Measurements from ENCODE around the gene PAWR. TPM values are rescaled to one million over a fixed set of nuclear protein-coding genes. Genes with fewer than 3 reads are reported as not detected.

PAWR gene
- total and polyA plus RNA-seq, 2 experiments from 2014 or later: 149 to 180 TPM

DNA sequence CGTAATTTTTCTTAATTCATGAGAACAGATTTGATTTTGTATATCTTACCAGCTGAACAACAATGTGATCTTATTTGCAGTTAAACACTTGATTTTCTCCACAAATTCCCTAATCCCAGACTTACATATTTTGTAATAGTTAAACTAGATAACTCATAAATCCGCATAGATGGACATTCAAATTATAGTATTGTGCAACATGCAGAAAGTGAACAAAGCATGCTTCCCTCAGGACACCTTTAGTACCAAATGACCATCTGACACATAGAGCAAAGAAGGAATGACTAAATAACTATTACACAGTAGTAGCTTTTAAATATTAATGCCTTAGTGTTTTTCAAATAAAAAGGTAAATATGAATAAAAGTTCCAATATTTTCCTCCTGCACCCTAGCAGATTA lies 88.9 kb downstream of the PAWR start:
- H2AFZ ChIP-seq: no peak overlapping the region
- no peaks in the 10 kb centered on the region; the same call in 1 of the 2 replicates for H3F3A ChIP-seq (replicated peaks; ENCODE audit: low read depth)
- no peak overlapping the region for H3K4me2 ChIP-seq
- no peak for ATAC-seq
- no peaks in the 10 kb centered on the region for H3K27me3 ChIP-seq (ENCODE audit: insufficient read depth)
- H3K9me2 ChIP-seq (ENCODE audit: insufficient read depth): no peaks in the 10 kb centered on the region
- no peak overlapping the region for H3K27ac Mint-ChIP-seq
- peaks cover 21% of the 10 kb centered on the region; the same call in 2 of the 3 replicates for H3K4me1 Mint-ChIP-seq
- no peak overlapping the region for H3K27ac ChIP-seq (ENCODE audit: low read depth)
- peaks cover 10% of the 10 kb centered on the region; the same call in 1 of the 2 replicates for H4K20me1 ChIP-seq (replicated peaks; ENCODE audit: insufficient read depth)
- TF ChIP-seq EZH2phosphoT487 (IDR thresholded peaks at IDR 0.05; ENCODE audit: unreplicated experiment) (no peak), JUNB (IDR thresholded peaks at IDR 0.05; ENCODE audit: unreplicated experiment) (no peak), STAT1 (IDR thresholded peaks at IDR 0.05; ENCODE audit: unreplicated experiment) (no peak), CREB1 (CRISPR knock-in tag; IDR thresholded peaks at IDR 0.05; ENCODE audit: low read depth) (no peak), ZNF331 (CRISPR knock-in tag; IDR thresholded peaks at IDR 0.05; ENCODE audit: low read depth) (no peak), POLR2AphosphoS5 (IDR thresholded peaks at IDR 0.05; ENCODE audit: low read depth) (no peak), NANOG (IDR thresholded peaks at IDR 0.05; ENCODE audit: borderline replicate concordance) (no peak), EZH2 (IDR thresholded peaks at IDR 0.05; ENCODE audit: low read depth, unreplicated experiment) (no peak), ZNF114 (CRISPR knock-in tag; IDR thresholded peaks at IDR 0.05) (no peak)
- TF ChIP-seq, protein P1, sequence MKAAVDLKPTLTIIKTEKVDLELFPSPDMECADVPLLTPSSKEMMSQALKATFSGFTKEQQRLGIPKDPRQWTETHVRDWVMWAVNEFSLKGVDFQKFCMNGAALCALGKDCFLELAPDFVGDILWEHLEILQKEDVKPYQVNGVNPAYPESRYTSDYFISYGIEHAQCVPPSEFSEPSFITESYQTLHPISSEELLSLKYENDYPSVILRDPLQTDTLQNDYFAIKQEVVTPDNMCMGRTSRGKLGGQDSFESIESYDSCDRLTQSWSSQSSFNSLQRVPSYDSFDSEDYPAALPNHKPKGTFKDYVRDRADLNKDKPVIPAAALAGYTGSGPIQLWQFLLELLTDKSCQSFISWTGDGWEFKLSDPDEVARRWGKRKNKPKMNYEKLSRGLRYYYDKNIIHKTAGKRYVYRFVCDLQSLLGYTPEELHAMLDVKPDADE (IDR thresholded peaks at IDR 0.05): no peak
- TF ChIP-seq, protein P2, sequence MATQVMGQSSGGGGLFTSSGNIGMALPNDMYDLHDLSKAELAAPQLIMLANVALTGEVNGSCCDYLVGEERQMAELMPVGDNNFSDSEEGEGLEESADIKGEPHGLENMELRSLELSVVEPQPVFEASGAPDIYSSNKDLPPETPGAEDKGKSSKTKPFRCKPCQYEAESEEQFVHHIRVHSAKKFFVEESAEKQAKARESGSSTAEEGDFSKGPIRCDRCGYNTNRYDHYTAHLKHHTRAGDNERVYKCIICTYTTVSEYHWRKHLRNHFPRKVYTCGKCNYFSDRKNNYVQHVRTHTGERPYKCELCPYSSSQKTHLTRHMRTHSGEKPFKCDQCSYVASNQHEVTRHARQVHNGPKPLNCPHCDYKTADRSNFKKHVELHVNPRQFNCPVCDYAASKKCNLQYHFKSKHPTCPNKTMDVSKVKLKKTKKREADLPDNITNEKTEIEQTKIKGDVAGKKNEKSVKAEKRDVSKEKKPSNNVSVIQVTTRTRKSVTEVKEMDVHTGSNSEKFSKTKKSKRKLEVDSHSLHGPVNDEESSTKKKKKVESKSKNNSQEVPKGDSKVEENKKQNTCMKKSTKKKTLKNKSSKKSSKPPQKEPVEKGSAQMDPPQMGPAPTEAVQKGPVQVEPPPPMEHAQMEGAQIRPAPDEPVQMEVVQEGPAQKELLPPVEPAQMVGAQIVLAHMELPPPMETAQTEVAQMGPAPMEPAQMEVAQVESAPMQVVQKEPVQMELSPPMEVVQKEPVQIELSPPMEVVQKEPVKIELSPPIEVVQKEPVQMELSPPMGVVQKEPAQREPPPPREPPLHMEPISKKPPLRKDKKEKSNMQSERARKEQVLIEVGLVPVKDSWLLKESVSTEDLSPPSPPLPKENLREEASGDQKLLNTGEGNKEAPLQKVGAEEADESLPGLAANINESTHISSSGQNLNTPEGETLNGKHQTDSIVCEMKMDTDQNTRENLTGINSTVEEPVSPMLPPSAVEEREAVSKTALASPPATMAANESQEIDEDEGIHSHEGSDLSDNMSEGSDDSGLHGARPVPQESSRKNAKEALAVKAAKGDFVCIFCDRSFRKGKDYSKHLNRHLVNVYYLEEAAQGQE (IDR thresholded peaks at IDR 0.05; ENCODE audit: unreplicated experiment): no peak
- TF ChIP-seq, protein P3, sequence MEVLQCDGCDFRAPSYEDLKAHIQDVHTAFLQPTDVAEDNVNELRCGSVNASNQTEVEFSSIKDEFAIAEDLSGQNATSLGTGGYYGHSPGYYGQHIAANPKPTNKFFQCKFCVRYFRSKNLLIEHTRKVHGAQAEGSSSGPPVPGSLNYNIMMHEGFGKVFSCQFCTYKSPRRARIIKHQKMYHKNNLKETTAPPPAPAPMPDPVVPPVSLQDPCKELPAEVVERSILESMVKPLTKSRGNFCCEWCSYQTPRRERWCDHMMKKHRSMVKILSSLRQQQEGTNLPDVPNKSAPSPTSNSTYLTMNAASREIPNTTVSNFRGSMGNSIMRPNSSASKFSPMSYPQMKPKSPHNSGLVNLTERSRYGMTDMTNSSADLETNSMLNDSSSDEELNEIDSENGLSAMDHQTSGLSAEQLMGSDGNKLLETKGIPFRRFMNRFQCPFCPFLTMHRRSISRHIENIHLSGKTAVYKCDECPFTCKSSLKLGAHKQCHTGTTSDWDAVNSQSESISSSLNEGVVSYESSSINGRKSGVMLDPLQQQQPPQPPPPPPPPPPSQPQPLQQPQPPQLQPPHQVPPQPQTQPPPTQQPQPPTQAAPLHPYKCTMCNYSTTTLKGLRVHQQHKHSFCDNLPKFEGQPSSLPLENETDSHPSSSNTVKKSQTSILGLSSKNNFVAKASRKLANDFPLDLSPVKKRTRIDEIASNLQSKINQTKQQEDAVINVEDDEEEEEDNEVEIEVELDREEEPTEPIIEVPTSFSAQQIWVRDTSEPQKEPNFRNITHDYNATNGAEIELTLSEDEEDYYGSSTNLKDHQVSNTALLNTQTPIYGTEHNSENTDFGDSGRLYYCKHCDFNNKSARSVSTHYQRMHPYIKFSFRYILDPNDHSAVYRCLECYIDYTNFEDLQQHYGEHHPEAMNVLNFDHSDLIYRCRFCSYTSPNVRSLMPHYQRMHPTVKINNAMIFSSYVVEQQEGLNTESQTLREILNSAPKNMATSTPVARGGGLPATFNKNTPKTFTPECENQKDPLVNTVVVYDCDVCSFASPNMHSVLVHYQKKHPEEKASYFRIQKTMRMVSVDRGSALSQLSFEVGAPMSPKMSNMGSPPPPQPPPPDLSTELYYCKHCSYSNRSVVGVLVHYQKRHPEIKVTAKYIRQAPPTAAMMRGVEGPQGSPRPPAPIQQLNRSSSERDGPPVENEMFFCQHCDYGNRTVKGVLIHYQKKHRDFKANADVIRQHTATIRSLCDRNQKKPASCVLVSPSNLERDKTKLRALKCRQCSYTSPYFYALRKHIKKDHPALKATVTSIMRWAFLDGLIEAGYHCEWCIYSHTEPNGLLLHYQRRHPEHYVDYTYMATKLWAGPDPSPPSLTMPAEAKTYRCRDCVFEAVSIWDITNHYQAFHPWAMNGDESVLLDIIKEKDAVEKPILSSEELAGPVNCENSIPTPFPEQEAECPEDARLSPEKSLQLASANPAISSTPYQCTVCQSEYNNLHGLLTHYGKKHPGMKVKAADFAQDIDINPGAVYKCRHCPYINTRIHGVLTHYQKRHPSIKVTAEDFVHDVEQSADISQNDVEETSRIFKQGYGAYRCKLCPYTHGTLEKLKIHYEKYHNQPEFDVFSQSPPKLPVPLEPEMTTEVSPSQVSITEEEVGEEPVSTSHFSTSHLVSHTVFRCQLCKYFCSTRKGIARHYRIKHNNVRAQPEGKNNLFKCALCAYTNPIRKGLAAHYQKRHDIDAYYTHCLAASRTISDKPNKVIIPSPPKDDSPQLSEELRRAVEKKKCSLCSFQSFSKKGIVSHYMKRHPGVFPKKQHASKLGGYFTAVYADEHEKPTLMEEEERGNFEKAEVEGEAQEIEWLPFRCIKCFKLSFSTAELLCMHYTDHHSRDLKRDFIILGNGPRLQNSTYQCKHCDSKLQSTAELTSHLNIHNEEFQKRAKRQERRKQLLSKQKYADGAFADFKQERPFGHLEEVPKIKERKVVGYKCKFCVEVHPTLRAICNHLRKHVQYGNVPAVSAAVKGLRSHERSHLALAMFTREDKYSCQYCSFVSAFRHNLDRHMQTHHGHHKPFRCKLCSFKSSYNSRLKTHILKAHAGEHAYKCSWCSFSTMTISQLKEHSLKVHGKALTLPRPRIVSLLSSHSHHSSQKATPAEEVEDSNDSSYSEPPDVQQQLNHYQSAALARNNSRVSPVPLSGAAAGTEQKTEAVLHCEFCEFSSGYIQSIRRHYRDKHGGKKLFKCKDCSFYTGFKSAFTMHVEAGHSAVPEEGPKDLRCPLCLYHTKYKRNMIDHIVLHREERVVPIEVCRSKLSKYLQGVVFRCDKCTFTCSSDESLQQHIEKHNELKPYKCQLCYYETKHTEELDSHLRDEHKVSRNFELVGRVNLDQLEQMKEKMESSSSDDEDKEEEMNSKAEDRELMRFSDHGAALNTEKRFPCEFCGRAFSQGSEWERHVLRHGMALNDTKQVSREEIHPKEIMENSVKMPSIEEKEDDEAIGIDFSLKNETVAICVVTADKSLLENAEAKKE (CRISPR knock-in tag; IDR thresholded peaks at IDR 0.05): no peak
- TF ChIP-seq, protein P4, sequence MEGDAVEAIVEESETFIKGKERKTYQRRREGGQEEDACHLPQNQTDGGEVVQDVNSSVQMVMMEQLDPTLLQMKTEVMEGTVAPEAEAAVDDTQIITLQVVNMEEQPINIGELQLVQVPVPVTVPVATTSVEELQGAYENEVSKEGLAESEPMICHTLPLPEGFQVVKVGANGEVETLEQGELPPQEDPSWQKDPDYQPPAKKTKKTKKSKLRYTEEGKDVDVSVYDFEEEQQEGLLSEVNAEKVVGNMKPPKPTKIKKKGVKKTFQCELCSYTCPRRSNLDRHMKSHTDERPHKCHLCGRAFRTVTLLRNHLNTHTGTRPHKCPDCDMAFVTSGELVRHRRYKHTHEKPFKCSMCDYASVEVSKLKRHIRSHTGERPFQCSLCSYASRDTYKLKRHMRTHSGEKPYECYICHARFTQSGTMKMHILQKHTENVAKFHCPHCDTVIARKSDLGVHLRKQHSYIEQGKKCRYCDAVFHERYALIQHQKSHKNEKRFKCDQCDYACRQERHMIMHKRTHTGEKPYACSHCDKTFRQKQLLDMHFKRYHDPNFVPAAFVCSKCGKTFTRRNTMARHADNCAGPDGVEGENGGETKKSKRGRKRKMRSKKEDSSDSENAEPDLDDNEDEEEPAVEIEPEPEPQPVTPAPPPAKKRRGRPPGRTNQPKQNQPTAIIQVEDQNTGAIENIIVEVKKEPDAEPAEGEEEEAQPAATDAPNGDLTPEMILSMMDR (conservative IDR thresholded peaks at IDR 0.05; ENCODE audit: low read depth in 2 of 2): no peak
- peaks cover 8% of the 10 kb centered on the region; the same call in 1 of the 2 replicates for H3K4me1 ChIP-seq (ENCODE audit: insufficient read depth)
- no peak overlapping the region for H3K4me3 ChIP-seq
- H3K36me3 ChIP-seq (ENCODE audit: insufficient read depth): no peaks in the 10 kb centered on the region
- H3K9me3 Mint-ChIP-seq: no peaks in the 10 kb centered on the region
- H3K27me3 Mint-ChIP-seq (ENCODE audit: insufficient read depth, low read depth, poor library complexity): peaks cover 7% of the 10 kb centered on the region
- peaks cover 33% of the 10 kb centered on the region for H3K36me3 Mint-ChIP-seq (ENCODE audit: low read depth)
- H3K79me2 ChIP-seq (replicated peaks; ENCODE audit: insufficient read depth): peaks cover 92% of the 10 kb centered on the region
- no peak overlapping the region for H3K4me3 Mint-ChIP-seq
- DNase-seq (ENCODE audit: low spot score): no peak
